ENCODE results near the gene GATB. TPM values are rescaled to one million over a fixed set of nuclear protein-coding genes. Genes with fewer than 3 reads are reported as not detected.

GATB gene
- total RNA-seq, 1 experiment from 2014 or later, result 21.2 TPM

GRCh38 chr4:151771664-151772063, 10.9 kb upstream of the GATB start:
- Mint-ChIP-seq H3K4me1 (peaks cover 16 to 17% of the 10 kb centered on the region in 2 experiments), H3K27me3 (ENCODE audit: low read depth) (no peaks in the 10 kb centered on the region), H3K27ac (no peak overlapping the region), H3K4me3 (no peak overlapping the region), H3K9me3 (peaks cover 38 to 42% of the 10 kb centered on the region in 2 experiments), H3K36me3 (ENCODE audit: insufficient read depth in 1 of 3, low read depth in 3 of 3) (peaks cover 15 to 45% (median 30%) of the 10 kb centered on the region in 3 experiments)
- H2BK5ac ChIP-seq (ENCODE audit: insufficient read length, low read length), result no peak overlapping the region
- H3K18ac ChIP-seq (ENCODE audit: insufficient read length, low read depth, low read length), result no peak overlapping the region
- H4K91ac ChIP-seq (ENCODE audit: insufficient read length, low read depth, low read length), result no peak overlapping the region
- no peak overlapping the region for H2BK15ac ChIP-seq (ENCODE audit: low read depth, low read length)
- H3K4me1 ChIP-seq (ENCODE audit: insufficient read depth, low read length), result no peaks in the 10 kb centered on the region
- no peak overlapping the region for H2AK5ac ChIP-seq (ENCODE audit: insufficient read length, low read length)
- H3K4ac ChIP-seq (ENCODE audit: low read depth, low read length), result no peak overlapping the region
- no peak overlapping the region for H3K9ac ChIP-seq (ENCODE audit: extremely low read depth, insufficient read length, low read length)
- no peak for TF ChIP-seq CTCF (conservative IDR thresholded peaks at IDR 0.05)
- H2AFZ ChIP-seq (ENCODE audit: low read length), result peak overlapping the region; percentile 40
- no peak overlapping the region for H3K23ac ChIP-seq (ENCODE audit: insufficient read length, low read depth, low read length)
- H3K23me2 ChIP-seq (ENCODE audit: insufficient read length, low read depth, low read length, poor library complexity, severe bottlenecking), result no peaks in the 10 kb centered on the region
- no peak overlapping the region for H4K8ac ChIP-seq (replicated peaks; ENCODE audit: insufficient read length, low read depth, low read length)
- H3K79me2 ChIP-seq (ENCODE audit: insufficient read depth, low read length), result no peaks in the 10 kb centered on the region
- H3K27ac ChIP-seq (ENCODE audit: insufficient read length, low read depth, low read length), result no peak overlapping the region
- no peaks in the 10 kb centered on the region for H3K27me3 ChIP-seq (ENCODE audit: insufficient read depth, low read length)
- H3T11ph ChIP-seq (ENCODE audit: low read length), result no peak overlapping the region
- H2BK12ac ChIP-seq (ENCODE audit: insufficient read length, low read depth, low read length), result no peak overlapping the region
- H3K4me2 ChIP-seq (ENCODE audit: insufficient read depth, insufficient read length, low read length), result no peak overlapping the region
- H3K9me3 ChIP-seq (ENCODE audit: control insufficient read depth, low read depth, low read length), result peaks cover 5% of the 10 kb centered on the region
- no peak for DNase-seq
- H2BK120ac ChIP-seq (ENCODE audit: low read depth, low read length, poor library complexity, severe bottlenecking), result no peak overlapping the region
- H3K56ac ChIP-seq (ENCODE audit: insufficient read length, low read depth, low read length), result no peak overlapping the region
- H4K20me1 ChIP-seq (ENCODE audit: control insufficient read depth, insufficient read depth, insufficient read length), result no peaks in the 10 kb centered on the region
- H3K14ac ChIP-seq (ENCODE audit: insufficient read depth, low read length), result no peak overlapping the region
- H2BK20ac ChIP-seq (ENCODE audit: low read depth, low read length, poor library complexity, severe bottlenecking), result peak overlapping the region; percentile 75
- H4K5ac ChIP-seq (ENCODE audit: insufficient read length, low read depth, low read length), result no peak overlapping the region
- H3K79me1 ChIP-seq (ENCODE audit: insufficient read depth, low read depth, low read length, poor library complexity, severe bottlenecking), result no peaks in the 10 kb centered on the region
- no CpG with 5 or more reads among the region's 5 CpGs for WGBS (ENCODE audit: extremely low coverage, insufficient read length, low lambda C conversion rate)

Measured in H9 (cell line).